Ovary (tissue), 3 donors: ENCODE measurements around the gene EPHA7.

Source experiments
- CTCF ChIP-seq, 3 donors: fragments of 450-650 bp in 2 of 3; fragments of 200-600 bp in 1 of 3; IDR thresholded peaks; one replicate each; pipeline versions ENCODE4 v1.5.1 to v1.8.0; 2016 to 2022; ENCODE audit warnings: antibody characterized with exemption in 3 of 3, mild to moderate bottlenecking in 1 of 3
- EP300 ChIP-seq: sonication (generic); formaldehyde crosslinking; IDR thresholded peaks from one replicate; pipeline ENCODE4 v1.6.1; 2017; ENCODE audit warnings: antibody characterized with exemption
- POLR2A ChIP-seq: fragments of 450-650 bp; IDR thresholded peaks from one replicate; pipeline ENCODE4 v1.6.1; 2017; ENCODE audit warnings: antibody characterized with exemption, mild to moderate bottlenecking, moderate library complexity
- donor health status: DM: no; HTN: no; CAD: no.

GRCh38 chr6:93319304-93319703 is 100.1 kb downstream of the EPHA7 start:
- no peak for TF ChIP-seq CTCF (IDR thresholded peaks at IDR 0.05)
- no peak for TF ChIP-seq EP300
- TF ChIP-seq POLR2A: no peak
